Heart right ventricle (tissue), 16 donors: ENCODE results near the gene NFATC2IP. TPM values are rescaled to one million over a fixed set of nuclear protein-coding genes. Genes with fewer than 3 reads are reported as not detected.

ENCODE experiments used
- ATAC-seq, 8 donors: fragments of 200-7000 bp; cut with Tn5 transposase; one replicate each; pipeline ENCODE4 v1.9.1; 2020; ENCODE audit warnings: mild to moderate bottlenecking in 8 of 8, moderate library complexity in 8 of 8, moderate number of reproducible peaks in 1 of 8
- DNase-seq, 2 donors: peaks; one replicate each; pipeline ENCODE4 v3.0.0-alpha.2; 2020
- H3K27ac ChIP-seq, 10 donors: fragments of 200-600 bp; sonication (generic) in 2 of 10; one replicate each; pipeline versions ENCODE4 v1.5.0 to v1.8.0; 2020 to 2022; ENCODE audit warnings: mild to moderate bottlenecking in 3 of 10
- H3K27me3 ChIP-seq, 7 donors: fragments of 200-600 bp; one replicate each; pipeline ENCODE4 v1.8.0; 2021 to 2022; ENCODE audit warnings: mild to moderate bottlenecking in 2 of 7
- H3K36me3 ChIP-seq, 9 donors: fragments of 200-600 bp; sonication (generic) in 1 of 9; one replicate each; pipeline versions ENCODE4 v1.5.0 to v1.8.0; 2020 to 2022; ENCODE audit warnings: mild to moderate bottlenecking in 2 of 9
- H3K4me1 ChIP-seq, 9 donors: fragments of 200-600 bp; sonication (generic) in 1 of 9; one replicate each; pipeline versions ENCODE4 v1.5.0 to v1.8.0; 2020 to 2022; ENCODE audit warnings: mild to moderate bottlenecking in 4 of 9
- H3K4me3 ChIP-seq, 10 donors: fragments of 200-600 bp; sonication (generic) in 2 of 10; one replicate each; pipeline versions ENCODE4 v1.5.0 to v1.8.0; 2020 to 2022; ENCODE audit warnings: mild to moderate bottlenecking in 7 of 10, moderate library complexity in 2 of 10
- H3K9me3 ChIP-seq, 11 donors: fragments of 200-600 bp in 10 of 11; sonication (generic) in 2 of 11; one replicate each; pipeline versions ENCODE4 v1.5.0 to v1.8.0; 2013 to 2022; ENCODE audit warnings: mild to moderate bottlenecking in 2 of 11, control low read depth in 1 of 11, moderate library complexity in 1 of 11
- CTCF ChIP-seq, 9 donors: fragments of 200-600 bp; sonication (generic) in 2 of 9; IDR thresholded peaks; one replicate each; pipeline versions ENCODE4 v1.5.0 to v1.8.0; 2021 to 2022; ENCODE audit warnings: antibody characterized with exemption in 9 of 9, mild to moderate bottlenecking in 5 of 9, moderate library complexity in 1 of 9
- WGBS, 2 donors: extraction: QIAGEN DNeasy Blood & Tissue Kit; methylation state at CpG; one replicate each; pipeline ENCODE4 v1.1.7; 2013; ENCODE audit warnings: inconsistent platforms in 1 of 2; 5-methylcytosine and 5-hydroxymethylcytosine counted together
- intact Hi-C, 10 donors: fragments of 100-400 bp; cut with DNase I; formaldehyde crosslinking; loops; one replicate each; pipeline versions ENCODE4 v1.11.1 to v1.14.2; 2022
- polyA plus RNA-seq, 2 donors: library from polyadenylated mRNA; stranded (reverse); fragments of 200-250 nt; gene quantifications; one replicate each; pipeline ENCODE4 v1.2.3, GENCODE V29; 2013
- total RNA-seq, 10 donors: library from RNA; stranded (reverse); fragmentation: NEBNext Ultra II Directional in 3 of 10; extraction: Animal tissue kit (Norgen Biotek cat#: 25700) in 3 of 10; gene quantifications; one replicate each; pipeline versions ENCODE4 v1.2.1 to v1.2.4, GENCODE V29; 2021 to 2023
- donor health status: Arrhythmogenic right ventricular cardiomyopathy.
- donor health status: ischemic (EF 13 %, LVEDD 7.1; RV severe dilation, severe dysfunction).
- donor health status: healthy with polysubstance abuse.
- donor health status: DM: no; HTN: yes; CAD: no.
- donor health status: DM: no; HTN: no; CAD: no.
- donor health status: ischemic (EF 25% LVEDD 6.9; RV normal size, moderate dysfunction).
- donor health status: ischemic (EF 25% LVEDD 5.7; RV mildly dilated, moderate dysfunction).
- donor health status: healthy.
- donor health status: DM: yes; HTN: yes; CAD: no.
- donor health status: Ischemic cardiomyopathy.
- donor health status: ischemic (EF 35%, LVEDD 5.7; RV mildly dilated, moderate dysfunction).
- donor health status: nonischemic (EF 11% LVEDD 7.7; RV severe dilation, severe dysfunction).
- donor health status: DM: yes; HTN: yes; CAD: no.
- donor health status: PGD.
- donor health status: ischemic (EF 29% LVEDD 5.4; RV normal size, mild dysfunction).
- donor health status: nonischemic (EF 23%, LVEDD 6.1; RV moderate dilation, normal function).

NFATC2IP gene
- total and polyA plus RNA-seq, 12 donors, result 13.8 to 24.4 (median 17.0) TPM

- TF ChIP-seq CTCF (IDR thresholded peaks at IDR 0.05), result no peak
- H3K27ac ChIP-seq, result peak overlapping the region in 1 of 10 donors; percentile 88
- intact Hi-C loops, result no loop called here
- H3K4me3 ChIP-seq, result peak overlapping the region in 2 of 10 donors; percentile 5 to 51
- ATAC-seq (peak in 1 of 8 donors; percentile 4), DNase-seq (no peak)
- peaks cover 0 to 16% (median 8%) of the 10 kb centered on the region in 11 donors for H3K9me3 ChIP-seq
- peaks cover 0 to 13% (median 0%) of the 10 kb centered on the region in 9 donors for H3K4me1 ChIP-seq
- no peaks in the 10 kb centered on the region for H3K27me3 ChIP-seq
- peaks cover 0 to 91% (median 39%) of the 10 kb centered on the region in 9 donors for H3K36me3 ChIP-seq
- 86 to 92% methylated on average over 19 of the region's 19 CpGs for whole genome bisulfite sequencing, 2 donors
These were observed 34.7 kb downstream of the NFATC2IP start for GRCh38 chr16:28985211-28986041.

GRCh38 chr16:28986046-28986445, 35.3 kb downstream of the NFATC2IP start:
- DNase-seq (no peak), ATAC-seq (no peak)
- H3K4me3 ChIP-seq, result peak overlapping the region in 2 of 10 donors; percentile 5 to 51
- H3K36me3 ChIP-seq, result peaks cover 0 to 87% (median 32%) of the 10 kb centered on the region in 9 donors
- no peak for TF ChIP-seq CTCF (IDR thresholded peaks at IDR 0.05)
- WGBS, 2 donors, result 97 to 98% methylated on average over 9 of the region's 9 CpGs
- intact Hi-C loops, result no loop called here
- peak overlapping the region in 1 of 10 donors; percentile 88 for H3K27ac ChIP-seq
- H3K9me3 ChIP-seq, result peaks cover 0 to 16% (median 8%) of the 10 kb centered on the region in 11 donors
- peaks cover 0 to 13% (median 0%) of the 10 kb centered on the region in 9 donors for H3K4me1 ChIP-seq
- no peaks in the 10 kb centered on the region for H3K27me3 ChIP-seq

GRCh38 chr16:28986492-28986891, 35.8 kb downstream of the NFATC2IP start:
- H3K36me3 ChIP-seq, result peaks cover 0 to 83% (median 29%) of the 10 kb centered on the region in 9 donors
- ATAC-seq (no peak), DNase-seq (no peak)
- H3K4me1 ChIP-seq, result peaks cover 0 to 13% (median 0%) of the 10 kb centered on the region in 9 donors
- H3K27ac ChIP-seq, result peak overlapping the region in 1 of 10 donors; percentile 88
- H3K4me3 ChIP-seq, result peak overlapping the region in 1 of 10 donors; percentile 51
- TF ChIP-seq CTCF (IDR thresholded peaks at IDR 0.05), result no peak
- H3K9me3 ChIP-seq, result peaks cover 0 to 13% (median 8%) of the 10 kb centered on the region in 11 donors
- H3K27me3 ChIP-seq, result no peaks in the 10 kb centered on the region
- intact Hi-C loops, result no loop called here
- WGBS, 2 donors, result 96 to 99% methylated on average over 13 of the region's 13 CpGs

- Histone ChIP-seq H3K27me3 (no peaks in the 10 kb centered on the region), H3K4me3 (peak overlapping the region in 1 of 10 donors; percentile 51), H3K27ac (no peak overlapping the region), H3K9me3 (peaks cover 0 to 11% (median 8%) of the 10 kb centered on the region in 11 donors), H3K36me3 (peaks cover 0 to 75% (median 21%) of the 10 kb centered on the region in 9 donors), H3K4me1 (peaks cover 0 to 13% (median 0%) of the 10 kb centered on the region in 9 donors)
- no peak for DNase-seq
- intact Hi-C loops, result no loop called here
- no peak for ATAC-seq
- TF ChIP-seq CTCF (IDR thresholded peaks at IDR 0.05), result no peak
- WGBS, 2 donors, result 98% methylated on average over 4 of the region's 4 CpGs
These were observed 36.6 kb downstream of the NFATC2IP start for GRCh38 chr16:28987170-28987853.
